IPS DF 19.7 (cell line): ENCODE results near the gene SP140L.
"Not testable (repeated sequence)": the region's sequence is repeated elsewhere in the genome, so short reads cannot be mapped to it uniquely, and the experiment has no call there.

Source experiments
- DNase-seq: peaks from one replicate; pipeline ENCODE4 v3.0.0-alpha.2; 2013; ENCODE audit warnings: low read depth, low spot score

The SP140L gene

DNA sequence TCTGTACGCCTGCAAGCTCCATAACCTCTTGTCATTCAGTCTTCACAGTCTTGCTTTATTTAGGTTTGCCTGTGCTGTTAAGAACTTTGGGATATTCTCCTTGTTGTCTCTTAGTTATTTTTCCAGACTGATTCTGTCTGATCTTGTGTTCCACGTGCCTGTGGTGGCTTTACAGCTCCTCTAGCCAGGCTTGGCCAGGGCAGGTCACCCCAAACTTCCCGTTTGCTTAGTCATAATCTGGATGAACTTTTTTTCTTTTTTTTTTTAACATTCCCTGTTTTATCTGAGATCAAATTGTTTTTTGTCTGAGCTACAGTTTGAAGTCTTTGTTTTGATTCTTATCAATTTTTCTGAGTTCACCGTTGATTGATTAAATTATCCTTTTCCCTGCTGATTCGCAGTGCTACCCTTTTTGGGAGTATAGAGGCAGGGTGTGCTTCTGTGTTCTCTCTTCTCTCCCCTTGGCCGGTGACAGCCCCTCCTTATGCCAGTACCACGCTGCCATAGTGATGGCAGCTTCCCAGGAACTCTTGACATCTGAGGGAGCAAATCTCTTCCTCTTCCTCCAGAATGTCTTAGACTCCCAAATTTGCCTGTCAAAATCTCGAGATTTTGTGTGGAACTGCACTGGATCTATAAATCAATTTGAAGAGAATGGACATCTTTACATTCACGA is 91.5 kb downstream of the SP140L start:
- no peak for DNase-seq

DNA sequence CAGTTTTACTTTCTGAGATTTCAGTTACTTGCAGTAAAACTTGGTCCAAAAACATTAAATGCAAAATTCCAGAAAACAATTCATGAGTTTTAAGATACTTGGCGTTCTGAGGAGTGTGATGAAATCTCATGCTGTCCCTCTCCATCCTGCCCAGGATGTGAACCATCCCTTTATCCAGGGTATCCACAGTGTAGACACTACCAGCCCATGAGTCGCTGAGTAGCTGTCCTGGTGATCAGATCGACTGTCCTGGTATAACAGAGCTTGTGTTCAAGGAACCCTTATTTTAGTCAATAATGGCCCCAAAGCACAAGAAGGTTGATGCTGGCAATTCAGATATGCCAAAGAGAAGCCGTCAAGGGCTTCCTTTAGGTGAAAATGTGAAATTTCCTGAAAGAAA is 92.2 kb downstream of the SP140L start:
- no peak for DNase-seq

GRCh38 chr2:230422149-230422548 is 95.2 kb downstream of the SP140L start:
- no peak for DNase-seq

GRCh38 chr2:230423851-230424458 is 97.0 kb downstream of the SP140L start:
- DNase-seq: no peak

GRCh38 chr2:230425377-230425776 is 98.4 kb downstream of the SP140L start:
- no peak for DNase-seq

DNA sequence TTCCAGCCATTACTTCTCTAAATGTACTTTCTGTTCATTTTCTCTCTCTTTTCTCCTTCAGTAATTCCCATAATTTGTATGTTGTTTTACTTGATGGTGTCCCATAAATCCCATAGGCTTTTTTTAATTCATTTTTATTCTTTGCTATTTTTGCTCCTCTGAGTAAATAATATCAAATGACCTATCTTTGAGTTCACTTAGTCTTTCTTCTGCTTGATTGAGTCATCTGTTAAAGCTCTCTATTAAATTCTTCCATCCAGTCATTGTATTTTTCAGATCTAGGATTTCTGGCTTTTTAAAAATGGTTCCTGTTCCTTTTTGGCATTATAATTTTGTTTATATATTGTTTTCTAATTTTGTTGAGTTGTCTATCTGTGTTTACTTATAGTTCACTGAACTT is 102.5 kb downstream of the SP140L start:
- no peak for DNase-seq

- DNase-seq: no peak
These were observed 104.2 kb downstream of the SP140L start for GRCh38 chr2:230430957-230431910.

GRCh38 chr2:230434677-230435324 is 107.8 kb downstream of the SP140L start:
- DNase-seq: no peak

DNA sequence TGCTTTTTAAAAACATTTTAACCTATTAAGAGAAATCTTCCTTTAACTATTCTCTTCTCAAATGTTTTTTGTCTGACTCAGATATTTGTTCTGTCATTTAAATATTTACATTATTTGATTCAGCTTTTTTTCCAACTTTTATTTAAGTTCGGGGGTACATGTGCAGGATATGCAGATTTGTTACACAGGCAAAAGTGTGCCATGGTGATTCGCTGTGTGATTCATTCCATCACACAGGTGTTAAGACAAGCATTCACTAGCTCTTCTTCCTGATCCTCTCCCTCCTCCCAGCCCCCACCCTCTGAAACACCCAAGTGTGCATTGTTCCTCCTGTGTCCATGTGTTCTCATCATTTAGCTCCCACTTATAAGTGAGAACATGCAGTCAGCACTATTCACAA is 108.4 kb downstream of the SP140L start:
- no peak for DNase-seq

GRCh38 chr2:230439121-230439520 is 112.1 kb downstream of the SP140L start:
- not testable (repeated sequence) for DNase-seq

DNA sequence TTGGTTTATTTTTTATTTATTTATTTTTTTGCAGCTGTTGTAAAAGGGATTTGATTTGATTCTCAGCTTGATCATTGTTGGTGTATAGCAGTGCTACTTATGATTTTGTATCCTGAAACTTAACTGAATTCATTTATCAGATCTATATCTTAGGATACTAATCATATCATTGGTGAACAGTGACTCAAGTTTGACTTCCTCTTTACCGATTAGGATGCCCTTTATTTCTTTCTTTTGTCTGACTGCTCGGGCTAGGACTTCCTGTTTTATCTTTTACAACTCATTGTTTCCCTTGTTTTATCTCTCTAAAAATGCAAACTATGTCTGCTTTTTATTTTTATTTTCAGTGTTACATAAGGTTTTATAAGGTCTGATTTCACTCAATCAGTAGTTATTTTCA is 112.6 kb downstream of the SP140L start:
- DNase-seq: no peak

GRCh38 chr2:230441227-230441897 is 114.4 kb downstream of the SP140L start:
- DNase-seq: no peak

DNA sequence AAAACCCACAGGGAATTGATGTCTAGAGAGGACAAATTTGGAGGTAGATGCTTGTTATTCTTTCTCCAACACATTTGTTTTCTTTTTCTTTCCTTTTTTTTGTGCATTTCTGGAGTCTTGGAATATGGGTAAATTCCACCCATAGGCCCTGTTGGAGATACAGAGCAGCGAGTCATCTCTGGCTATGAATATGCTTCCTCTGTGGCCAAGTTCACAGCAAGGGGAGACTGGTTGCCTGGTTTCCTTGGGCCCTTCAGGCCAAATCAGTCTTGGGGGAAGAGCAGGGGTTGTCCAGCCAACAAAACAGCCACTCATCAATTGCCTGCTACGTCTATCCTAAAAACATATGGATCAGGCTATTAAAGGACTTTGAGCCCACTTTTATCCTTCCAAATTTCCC is 116.5 kb downstream of the SP140L start:
- no peak for DNase-seq

DNA sequence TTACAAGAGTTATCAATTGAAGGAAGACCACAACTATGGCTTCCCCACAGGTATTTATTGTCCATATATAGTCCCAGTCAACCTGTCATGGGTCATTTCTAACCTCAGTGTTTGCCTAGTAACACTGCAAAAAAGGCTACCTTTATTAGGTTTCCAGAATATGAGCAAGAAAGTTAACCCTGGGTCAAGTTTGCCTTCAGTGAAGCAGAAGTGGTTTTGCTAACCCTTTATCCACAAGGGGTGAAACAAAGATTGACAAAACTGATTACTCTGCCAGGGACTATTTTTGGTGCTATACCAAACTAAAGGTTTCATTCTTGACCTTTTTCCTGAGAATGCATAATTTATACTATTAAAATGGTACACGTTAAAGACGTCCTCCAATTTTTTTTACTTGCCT is 117.8 kb downstream of the SP140L start:
- no peak for DNase-seq

GRCh38 chr2:230447036-230447435 is 120.0 kb downstream of the SP140L start:
- DNase-seq: no peak

DNA sequence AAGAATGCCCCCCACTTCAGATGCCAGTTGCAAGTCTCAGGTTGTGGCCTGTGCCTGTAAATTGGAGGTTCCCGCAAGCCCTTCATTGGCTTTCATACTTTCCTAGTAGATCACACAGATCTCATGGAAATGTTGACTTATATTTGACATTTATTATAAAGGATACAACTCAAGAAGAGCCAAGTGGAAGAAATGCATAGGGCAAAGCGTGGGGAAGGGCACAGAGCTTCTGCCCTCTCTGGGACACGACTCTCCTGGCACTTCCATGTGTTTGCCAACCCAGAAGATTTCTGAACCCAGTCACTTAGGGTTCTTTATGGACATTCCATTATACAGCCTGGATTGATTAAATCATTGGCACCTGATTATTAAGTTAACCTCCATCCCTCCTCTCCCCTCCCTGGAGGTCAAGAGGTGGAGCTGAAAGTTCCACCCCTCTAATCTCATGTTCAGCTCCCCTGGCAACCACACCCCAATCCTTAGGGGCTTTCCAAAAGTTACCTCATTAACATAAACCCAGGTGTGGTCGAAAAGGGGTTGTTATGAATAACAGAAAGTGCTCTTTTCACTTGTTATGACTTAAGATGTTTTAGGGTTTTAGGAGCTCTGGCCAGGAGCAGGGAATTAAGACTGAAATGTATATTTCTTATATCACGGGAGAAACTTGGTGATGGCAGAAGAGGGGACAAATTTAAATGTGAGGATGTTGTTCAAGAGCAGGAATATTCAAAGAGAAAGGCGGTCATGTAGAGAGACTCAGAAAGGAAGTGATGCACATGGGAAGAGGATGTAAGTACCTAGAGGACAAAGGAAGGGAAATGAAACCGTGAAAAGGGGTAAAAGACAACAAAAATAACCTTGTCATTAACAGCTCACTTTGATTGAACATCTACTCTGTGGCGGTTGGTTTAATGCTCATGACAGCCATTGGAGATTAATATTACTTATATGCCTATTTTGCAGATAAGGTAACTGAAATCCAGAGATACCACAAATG is 120.8 kb downstream of the SP140L start:
- DNase-seq: no peak

DNA sequence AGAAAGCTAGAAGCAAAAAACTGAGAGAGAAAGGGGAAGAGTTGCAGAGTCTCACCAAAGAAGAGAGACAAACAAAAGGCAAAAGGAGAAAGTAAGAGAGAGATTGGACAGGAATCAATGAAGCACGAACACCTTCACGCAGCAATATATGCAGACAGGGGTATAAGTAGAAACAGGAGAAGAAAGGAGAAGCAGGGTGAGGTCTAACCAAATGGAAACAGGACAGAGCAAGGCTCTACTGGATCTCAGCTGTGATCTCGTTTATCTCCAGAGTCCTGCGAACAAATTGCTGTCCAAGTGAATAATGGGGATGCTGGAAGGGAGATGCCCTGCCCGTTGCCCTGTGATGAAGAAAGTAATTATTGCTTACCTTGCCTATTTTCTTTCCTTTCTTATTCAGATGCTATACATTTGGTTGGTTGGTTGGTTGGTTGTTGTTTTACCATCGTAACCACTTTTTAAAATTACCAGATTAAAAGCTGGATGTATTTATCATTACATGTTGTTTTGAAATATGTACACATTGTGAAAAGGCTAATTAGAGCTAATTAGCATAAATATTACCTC is 123.0 kb downstream of the SP140L start:
- no peak for DNase-seq

DNA sequence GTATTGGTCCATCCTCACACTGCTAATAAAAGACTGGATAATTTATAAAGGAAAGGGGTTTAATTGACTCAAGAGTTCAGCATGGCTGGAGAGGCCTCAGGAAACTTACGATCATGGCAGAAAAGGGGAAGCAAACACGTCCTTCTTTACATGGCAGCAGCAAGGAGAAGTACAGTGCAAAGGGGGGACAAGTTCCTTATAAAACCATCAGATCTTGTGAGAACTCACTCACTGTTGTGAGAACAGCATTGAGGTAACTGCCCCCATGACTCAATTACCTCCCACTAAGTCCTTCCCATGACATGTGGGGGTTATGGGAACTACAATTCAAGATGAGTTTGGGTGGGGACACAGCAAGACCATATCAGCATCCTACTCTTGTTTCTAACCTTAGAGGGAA is 126.0 kb downstream of the SP140L start:
- no peak for DNase-seq
